Stomach (tissue), 4 donors: ENCODE data around the gene COL5A1.

Experiments used
- CTCF ChIP-seq, 7 experiments: fragments of 450-650 bp in 4 of 7; fragments of 200-600 bp in 3 of 7; sonication (generic) in 3 of 7; IDR thresholded peaks; one replicate each; pipeline ENCODE4 v1.5.1; 2016 to 2019; ENCODE audit warnings: antibody characterized with exemption in 7 of 7, control low read depth in 2 of 7, mild to moderate bottlenecking in 1 of 7
- POLR2AphosphoS5 ChIP-seq, 3 donors: sonication (generic); formaldehyde crosslinking; IDR thresholded peaks; one replicate each; pipeline ENCODE4 v1.6.1; 2016; ENCODE audit warnings: antibody characterized with exemption in 3 of 3

- TF ChIP-seq POLR2AphosphoS5 (IDR thresholded peaks at IDR 0.05) (no peak), CTCF (IDR thresholded peaks at IDR 0.05) (no peak)
Observed at GRCh38 chr9:134624621-134625181, 16.9 kb upstream of the COL5A1 start.
